A549 treated with dexamethasone at 1 μM for 4 hours (cell line): ENCODE results near the gene ABHD1. TPM values are rescaled to one million over a fixed set of nuclear protein-coding genes. Genes with fewer than 3 reads are reported as not detected.

Source experiments
- total RNA-seq: library from RNA; stranded (reverse); fragments of 200-300 nt; extraction: Qiagen RNA extraction; gene quantifications from 5 replicates; pipeline ENCODE4 v1.2.3, GENCODE V29; 2022

The ABHD1 gene
- total RNA-seq, result 0.50 to 1.8 TPM (median 1.5 TPM) in 5 replicates

GRCh38 chr2:27123302-27124150 lies at the start of gene ABHD1:
Gene ABHD1, plus strand, starts transcription at chr2:27123815. Its CDS starts 134 bp downstream, at chr2:27123949.

GRCh38 chr2:27078267-27079194 lies 45.1 kb upstream of the ABHD1 start, which contains the start of gene EMILIN1:
Gene EMILIN1, plus strand, starts transcription at chr2:27078615. Its CDS starts 451 bp downstream, at chr2:27079066.

GRCh38 chr2:27086724-27087593 lies 36.7 kb upstream of the ABHD1 start, which contains the start of gene KHK:
Gene KHK, plus strand, starts transcription at chr2:27086772. Its CDS starts 488 bp downstream, at chr2:27087260.

GRCh38 chr2:27118525-27119329 lies 4.9 kb upstream of the ABHD1 start, which contains the start of gene CGREF1:
Gene CGREF1, minus strand, starts transcription at chr2:27119128. Its CDS starts 14,762 bp downstream, at chr2:27104366.

GRCh38 chr2:27133905-27134780 lies 10.5 kb downstream of the ABHD1 start, which contains the start of gene PREB:
Gene PREB, minus strand, starts transcription at chr2:27134636. Its CDS starts 215 bp downstream, at chr2:27134421.

GRCh38 chr2:27139310-27139709 lies 15.7 kb downstream of the ABHD1 start, which contains the start of gene PRR30:
Gene PRR30, minus strand, starts transcription at chr2:27139410. Its CDS starts 1,081 bp downstream, at chr2:27138329.

GRCh38 chr2:27148801-27149439 lies 25.3 kb downstream of the ABHD1 start, which contains the start of gene TCF23:
Gene TCF23, plus strand, starts transcription at chr2:27149004. Its CDS starts 130 bp downstream, at chr2:27149134.

Other genes with a start within 250 kb of the ABHD1 start
- 8.5 to 11.4 TPM (median 9.9 TPM) in 5 replicates for gene MAPRE3, start 153.2 kb upstream of the ABHD1 start, total RNA-seq
- 47.0 to 70.0 TPM (median 69.4 TPM) in 5 replicates for gene TMEM214, start 90.8 kb upstream of the ABHD1 start, total RNA-seq
- 28.5 to 34.9 TPM (median 34.4 TPM) in 5 replicates for gene AGBL5, start 72.1 kb upstream of the ABHD1 start, total RNA-seq
- gene OST4, start 52.2 kb upstream of the ABHD1 start, total RNA-seq, result 529 to 708 TPM (median 553 TPM) in 5 replicates
- 0.32 to 0.57 TPM (median 0.43 TPM) in 5 replicates for gene EMILIN1, start 45.2 kb upstream of the ABHD1 start, total RNA-seq
- gene KHK, start 37.0 kb upstream of the ABHD1 start, total RNA-seq, result 7.6 to 9.1 TPM (median 8.3 TPM) in 5 replicates
- gene CGREF1, start 4.7 kb upstream of the ABHD1 start, total RNA-seq, result 7.2 to 8.1 TPM (median 7.8 TPM) in 5 replicates
- 41.9 to 59.1 TPM (median 55.6 TPM) in 5 replicates for gene PREB, start 10.8 kb downstream of the ABHD1 start, total RNA-seq
- gene PRR30, start 15.6 kb downstream of the ABHD1 start, total RNA-seq, result not detected in 5 replicates
- gene TCF23, start 25.2 kb downstream of the ABHD1 start, total RNA-seq, result not detected in 5 replicates
- gene ATRAID, start 88.2 kb downstream of the ABHD1 start, total RNA-seq, result 203 to 224 TPM (median 205 TPM) in 5 replicates
- gene SLC5A6, start 88.5 kb downstream of the ABHD1 start, total RNA-seq, result 63.3 to 67.2 TPM (median 66.7 TPM) in 5 replicates
- gene CAD, start 93.6 kb downstream of the ABHD1 start, total RNA-seq, result 46.1 to 66.1 TPM (median 64.5 TPM) in 5 replicates
- gene SLC30A3, start 139.2 kb downstream of the ABHD1 start, total RNA-seq, result 1.8 to 3.4 TPM (median 3.3 TPM) in 5 replicates
- gene DNAJC5G, start 151.6 kb downstream of the ABHD1 start, total RNA-seq, result not detected in 5 replicates
- 0.67 to 1.2 TPM (median 0.81 TPM) in 5 replicates for gene TRIM54, start 158.6 kb downstream of the ABHD1 start, total RNA-seq
- gene UCN, start 184.6 kb downstream of the ABHD1 start, total RNA-seq, result 0.63 to 2.5 TPM (median 1.7 TPM) in 5 replicates
- 76.2 to 97.2 TPM (median 87.4 TPM) in 5 replicates for gene MPV17, start 199.3 kb downstream of the ABHD1 start, total RNA-seq
- gene GTF3C2, start 232.9 kb downstream of the ABHD1 start, total RNA-seq, result 57.2 to 68.7 TPM (median 63.7 TPM) in 5 replicates
- gene EIF2B4, start 246.5 kb downstream of the ABHD1 start, total RNA-seq, result 51.5 to 60.8 TPM (median 57.1 TPM) in 5 replicates
- 124 to 133 TPM (median 128 TPM) in 5 replicates for gene SNX17, start 246.8 kb downstream of the ABHD1 start, total RNA-seq